ENCODE measurements around the gene ZC3H11A. TPM values are rescaled to one million over a fixed set of nuclear protein-coding genes. Genes with fewer than 3 reads are reported as not detected.
A peak's percentile ranks its signal among the peaks of the same experiment; 100 is the strongest.
"Not testable (repeated sequence)": the region's sequence is repeated elsewhere in the genome, so short reads cannot be mapped to it uniquely, and the experiment has no call there.

Gene ZC3H11A
- total and polyA plus RNA-seq, 2 of the 4 experiments (the other 2 are of a cell fraction), result 52.1 to 66.5 TPM

- TF ChIP-seq MAZ (IDR thresholded peaks at IDR 0.05; ENCODE audit: borderline replicate concordance, low read depth, low read length), result no peak
- TF ChIP-seq MXI1 (IDR thresholded peaks at IDR 0.05; ENCODE audit: borderline replicate concordance, low read depth, low read length), result no peak
- in situ Hi-C loops (cut with MboI; ENCODE audit: low sequenced_read_pairs), result no loop called here
- no TSS peak for BruUV-seq (replicated peaks)
- H2AK5ac ChIP-seq (ENCODE audit: low read depth, low read length), result no peak overlapping the region
- no peak overlapping the region for H2BK20ac ChIP-seq (ENCODE audit: low read depth, low read length)
- H2AK9ac ChIP-seq (replicated peaks; ENCODE audit: low read depth, low read length, poor library complexity), result no peak overlapping the region
- H3K4me3 ChIP-seq (ENCODE audit: insufficient read depth, low read depth, low read length), result no peak overlapping the region
- peaks cover 8% of the 10 kb centered on the region for H3K4me1 ChIP-seq (ENCODE audit: control insufficient read depth, insufficient read depth, low read length)
- ChIA-PET CTCF (no interaction called here), POLR2A (ENCODE audit: unreplicated experiment) (no interaction called here)
- H4K91ac ChIP-seq (ENCODE audit: insufficient read depth, low read depth, low read length), result no peak overlapping the region
- no peaks in the 10 kb centered on the region for H3K79me1 ChIP-seq (ENCODE audit: low read depth in 1 of 2, low read length in 2 of 2)
- H3K27ac ChIP-seq (ENCODE audit: insufficient read depth, low read length), result no peak overlapping the region
- H3K14ac ChIP-seq (replicated peaks; ENCODE audit: low read depth, low read length), result no peak overlapping the region
- no peak overlapping the region for H3K9ac ChIP-seq (ENCODE audit: low read depth, low read length)
- H3K4ac ChIP-seq (ENCODE audit: low read depth, low read length), result no peak overlapping the region
- H3K9me1 ChIP-seq (ENCODE audit: insufficient read depth, low read length), result no peaks in the 10 kb centered on the region
- no peak overlapping the region for H4K5ac ChIP-seq (ENCODE audit: low read depth, low read length)
- no peak overlapping the region for H2BK5ac ChIP-seq (ENCODE audit: low read depth, low read length, poor library complexity, severe bottlenecking)
- intact Hi-C loops (cut with micrococcal nuclease), result no loop called here
- H3K23ac ChIP-seq (ENCODE audit: low read depth, low read length), result no peak overlapping the region
- no peak overlapping the region for H2BK120ac ChIP-seq (ENCODE audit: low read depth, low read length)
- no peaks in the 10 kb centered on the region for H3K9me3 ChIP-seq (ENCODE audit: control insufficient read depth, insufficient read depth, low read length)
- no peak overlapping the region for H2AFZ ChIP-seq (replicated peaks; ENCODE audit: low read length, poor library complexity)
- ATAC-seq (ENCODE audit: low read depth) (no peak), DNase-seq (no peak)
- no peak overlapping the region for H2BK15ac ChIP-seq (ENCODE audit: low read depth, low read length)
- WGBS, 2 experiments (ENCODE audit: extremely low coverage in 2 of 2, insufficient read length in 1 of 2), result no CpG with 5 or more reads among the region's 3 CpGs
- no peak overlapping the region for H3K56ac ChIP-seq (ENCODE audit: extremely low read depth, insufficient read depth, low read length)
- H4K8ac ChIP-seq (ENCODE audit: low read depth in 2 of 2, low read length in 2 of 2), result no peak overlapping the region
- no peak overlapping the region for H3K4me2 ChIP-seq (ENCODE audit: low read depth, low read length)
- no peak overlapping the region for H3K18ac ChIP-seq (ENCODE audit: low read depth, low read length)
- H3K36me3 ChIP-seq (ENCODE audit: control insufficient read depth, insufficient read depth, low read length), result no peaks in the 10 kb centered on the region
- H3K27me3 ChIP-seq (ENCODE audit: control insufficient read depth, insufficient read depth, low read length), result peaks cover 7% of the 10 kb centered on the region
- H4K20me1 ChIP-seq (ENCODE audit: insufficient read depth, low read length), result no peaks in the 10 kb centered on the region; the same call in 1 of the 2 replicates
- dilution Hi-C loops (cut with HindIII; ENCODE audit: low sequenced_read_pairs, unreplicated experiment), result no loop called here
Measured at GRCh38 chr1:203760506-203760905, 34.9 kb upstream of the ZC3H11A start.

GRCh38 chr1:203761958-203762357, 33.5 kb upstream of the ZC3H11A start:
- dilution Hi-C loops (cut with HindIII; ENCODE audit: low sequenced_read_pairs, unreplicated experiment); H2AFZ ChIP-seq (replicated peaks; ENCODE audit: low read length, poor library complexity); H4K20me1 ChIP-seq (ENCODE audit: insufficient read depth, low read length); H3K4ac ChIP-seq (ENCODE audit: low read depth, low read length); ATAC-seq (ENCODE audit: low read depth); H3K79me1 ChIP-seq (ENCODE audit: low read depth in 1 of 2, low read length in 2 of 2); H3K18ac ChIP-seq (ENCODE audit: low read depth, low read length); H3K4me2 ChIP-seq (ENCODE audit: low read depth, low read length); BruUV-seq (replicated peaks); H3K27me3 ChIP-seq (ENCODE audit: control insufficient read depth, insufficient read depth, low read length); H4K5ac ChIP-seq (ENCODE audit: low read depth, low read length); in situ Hi-C loops (cut with MboI; ENCODE audit: low sequenced_read_pairs); H3K4me1 ChIP-seq (ENCODE audit: control insufficient read depth, insufficient read depth, low read length); H2BK20ac ChIP-seq (ENCODE audit: low read depth, low read length); H3K9ac ChIP-seq (ENCODE audit: low read depth, low read length); H3K9me3 ChIP-seq (ENCODE audit: control insufficient read depth, insufficient read depth, low read length); CTCF ChIA-PET; H4K8ac ChIP-seq (ENCODE audit: low read depth in 2 of 2, low read length in 2 of 2); H3K14ac ChIP-seq (replicated peaks; ENCODE audit: low read depth, low read length); H2BK5ac ChIP-seq (ENCODE audit: low read depth, low read length, poor library complexity, severe bottlenecking); H3K36me3 ChIP-seq (ENCODE audit: control insufficient read depth, insufficient read depth, low read length); H2AK5ac ChIP-seq (ENCODE audit: low read depth, low read length); H3K27ac ChIP-seq (ENCODE audit: insufficient read depth, low read length); H2BK15ac ChIP-seq (ENCODE audit: low read depth, low read length); H3K4me3 ChIP-seq (ENCODE audit: insufficient read depth, low read depth, low read length); H4K91ac ChIP-seq (ENCODE audit: insufficient read depth, low read depth, low read length); H3K9me1 ChIP-seq (ENCODE audit: insufficient read depth, low read length); POLR2A ChIA-PET (ENCODE audit: unreplicated experiment); H2BK120ac ChIP-seq (ENCODE audit: low read depth, low read length); H3K23ac ChIP-seq (ENCODE audit: low read depth, low read length); intact Hi-C loops (cut with micrococcal nuclease); H2AK9ac ChIP-seq (replicated peaks; ENCODE audit: low read depth, low read length, poor library complexity): not testable (repeated sequence)
- H3K56ac ChIP-seq (ENCODE audit: extremely low read depth, insufficient read depth, low read length), result peak overlapping the region; percentile 21; the same call in 1 of the 2 replicates
- WGBS, 2 experiments (ENCODE audit: extremely low coverage in 2 of 2, insufficient read length in 1 of 2), result no CpG with 5 or more reads among the region's 7 CpGs
- DNase-seq, result peak; percentile 27
